ENCODE results near the gene TCEAL1.
"Not testable (repeated sequence)": the region's sequence is repeated elsewhere in the genome, so short reads cannot be mapped to it uniquely, and the experiment has no call there.

TCEAL1 gene

GRCh38 chrX:103635436-103635835 is 6.7 kb downstream of the TCEAL1 start:
- DNase-seq (ENCODE audit: low read depth in 2 of 2), result no peak

- no peak for DNase-seq (ENCODE audit: low read depth in 2 of 2)
Measured at GRCh38 chrX:103637604-103638338, 9.0 kb downstream of the TCEAL1 start.

GRCh38 chrX:103638479-103639346 is 9.9 kb downstream of the TCEAL1 start:
- DNase-seq (ENCODE audit: low read depth in 2 of 2), result not testable (repeated sequence)

- DNase-seq (ENCODE audit: low read depth in 2 of 2), result no peak
Measured at GRCh38 chrX:103640401-103641155, 11.8 kb downstream of the TCEAL1 start.

GRCh38 chrX:103644125-103644524 is 15.3 kb downstream of the TCEAL1 start:
- no peak for DNase-seq (ENCODE audit: low read depth in 2 of 2)

- no peak for DNase-seq (ENCODE audit: low read depth in 2 of 2)
Measured at GRCh38 chrX:103647630-103648029, 18.9 kb downstream of the TCEAL1 start.

GRCh38 chrX:103651151-103651773 is 22.5 kb downstream of the TCEAL1 start:
- DNase-seq (ENCODE audit: low read depth in 2 of 2), result no peak

- not testable (repeated sequence) for DNase-seq (ENCODE audit: low read depth in 2 of 2)
Measured at GRCh38 chrX:103655230-103656000, 26.6 kb downstream of the TCEAL1 start.

- DNase-seq (ENCODE audit: low read depth in 2 of 2), result no peak
Measured at GRCh38 chrX:103656617-103657016, 27.8 kb downstream of the TCEAL1 start.

GRCh38 chrX:103657066-103657465 is 28.3 kb downstream of the TCEAL1 start:
- DNase-seq (ENCODE audit: low read depth in 2 of 2), result not testable (repeated sequence)

- DNase-seq (ENCODE audit: low read depth in 2 of 2), result no peak
Measured at GRCh38 chrX:103658681-103659433, 30.1 kb downstream of the TCEAL1 start.

- not testable (repeated sequence) for DNase-seq (ENCODE audit: low read depth in 2 of 2)
Measured at GRCh38 chrX:103659460-103659859, 30.7 kb downstream of the TCEAL1 start.

GRCh38 chrX:103663981-103664762 is 35.4 kb downstream of the TCEAL1 start:
- no peak for DNase-seq (ENCODE audit: low read depth in 2 of 2)

GRCh38 chrX:103666202-103667107 is 37.7 kb downstream of the TCEAL1 start:
- DNase-seq (ENCODE audit: low read depth in 2 of 2), result no peak

- no peak for DNase-seq (ENCODE audit: low read depth in 2 of 2)
Measured at GRCh38 chrX:103669745-103670144, 41.0 kb downstream of the TCEAL1 start.

GRCh38 chrX:103674531-103675454 is 46.0 kb downstream of the TCEAL1 start:
- DNase-seq (ENCODE audit: low read depth in 2 of 2), result no peak
